ENCODE measurements around the gene IL4R.

The IL4R gene

DNA sequence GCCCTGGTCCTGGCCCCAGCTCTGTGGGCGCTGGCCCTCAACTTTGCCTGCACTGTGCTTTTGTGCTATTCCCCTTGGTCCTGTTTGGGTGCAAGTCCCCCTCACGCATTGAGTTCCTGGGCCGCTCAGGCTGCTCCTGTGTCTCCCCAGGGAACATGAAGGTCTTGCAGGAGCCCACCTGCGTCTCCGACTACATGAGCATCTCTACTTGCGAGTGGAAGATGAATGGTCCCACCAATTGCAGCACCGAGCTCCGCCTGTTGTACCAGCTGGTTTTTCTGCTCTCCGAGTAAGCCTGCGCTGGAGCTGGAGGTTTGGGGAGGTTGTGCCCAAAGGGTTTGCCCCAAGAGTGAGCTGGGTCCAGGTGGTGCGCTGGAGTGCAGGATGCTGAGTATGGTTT lies 28.2 kb downstream of the IL4R start:
- Histone ChIP-seq H3F3A (ENCODE audit: insufficient read depth, low read length) (no peaks in the 10 kb centered on the region), H3K79me2 (ENCODE audit: low read length) (no peaks in the 10 kb centered on the region), H3K9ac (ENCODE audit: low read length) (no peak overlapping the region), H3K36me3 (replicated peaks; ENCODE audit: insufficient read depth, low read length) (no peaks in the 10 kb centered on the region), H2AFZ (ENCODE audit: low read length) (no peak overlapping the region), H3K9me2 (replicated peaks; ENCODE audit: insufficient read depth, low read length) (no peaks in the 10 kb centered on the region), H3K4me3 (ENCODE audit: low read length) (no peak overlapping the region), H3K4me1 (ENCODE audit: low read length) (no peaks in the 10 kb centered on the region), H3K27me3 (replicated peaks; ENCODE audit: insufficient read depth, low read length) (no peaks in the 10 kb centered on the region), H4K20me1 (ENCODE audit: insufficient read depth, low read length) (no peaks in the 10 kb centered on the region), H3K27ac (ENCODE audit: low read length) (no peak overlapping the region), H3K4me2 (ENCODE audit: low read depth, low read length) (no peak overlapping the region), H3K9me3 (replicated peaks; ENCODE audit: insufficient read depth, low read length) (no peaks in the 10 kb centered on the region)
- no peak for DNase-seq
- TF ChIP-seq, protein P1, sequence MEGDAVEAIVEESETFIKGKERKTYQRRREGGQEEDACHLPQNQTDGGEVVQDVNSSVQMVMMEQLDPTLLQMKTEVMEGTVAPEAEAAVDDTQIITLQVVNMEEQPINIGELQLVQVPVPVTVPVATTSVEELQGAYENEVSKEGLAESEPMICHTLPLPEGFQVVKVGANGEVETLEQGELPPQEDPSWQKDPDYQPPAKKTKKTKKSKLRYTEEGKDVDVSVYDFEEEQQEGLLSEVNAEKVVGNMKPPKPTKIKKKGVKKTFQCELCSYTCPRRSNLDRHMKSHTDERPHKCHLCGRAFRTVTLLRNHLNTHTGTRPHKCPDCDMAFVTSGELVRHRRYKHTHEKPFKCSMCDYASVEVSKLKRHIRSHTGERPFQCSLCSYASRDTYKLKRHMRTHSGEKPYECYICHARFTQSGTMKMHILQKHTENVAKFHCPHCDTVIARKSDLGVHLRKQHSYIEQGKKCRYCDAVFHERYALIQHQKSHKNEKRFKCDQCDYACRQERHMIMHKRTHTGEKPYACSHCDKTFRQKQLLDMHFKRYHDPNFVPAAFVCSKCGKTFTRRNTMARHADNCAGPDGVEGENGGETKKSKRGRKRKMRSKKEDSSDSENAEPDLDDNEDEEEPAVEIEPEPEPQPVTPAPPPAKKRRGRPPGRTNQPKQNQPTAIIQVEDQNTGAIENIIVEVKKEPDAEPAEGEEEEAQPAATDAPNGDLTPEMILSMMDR (IDR thresholded peaks at IDR 0.05; ENCODE audit: low read length), result no peak
- TF ChIP-seq EZH2 (optimal IDR thresholded peaks at IDR 0.05; ENCODE audit: low read depth, low read length) (no peak), EZH2phosphoT487 (IDR thresholded peaks at IDR 0.05; ENCODE audit: low read length) (no peak)

DNA sequence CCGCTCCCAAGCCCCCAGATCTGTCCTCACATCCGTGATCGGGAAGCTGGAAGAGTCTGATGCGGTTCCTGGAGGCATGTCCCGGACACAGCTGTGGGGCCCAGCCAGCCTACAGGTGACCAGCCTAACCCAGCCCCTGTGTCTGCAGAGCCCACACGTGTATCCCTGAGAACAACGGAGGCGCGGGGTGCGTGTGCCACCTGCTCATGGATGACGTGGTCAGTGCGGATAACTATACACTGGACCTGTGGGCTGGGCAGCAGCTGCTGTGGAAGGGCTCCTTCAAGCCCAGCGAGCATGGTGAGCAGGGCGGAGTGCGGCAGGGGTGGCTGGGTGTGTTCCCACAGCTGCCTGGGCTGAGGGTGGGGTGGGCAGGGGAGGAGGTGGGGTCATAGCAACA lies 30.9 kb downstream of the IL4R start:
- Histone ChIP-seq H3F3A (ENCODE audit: insufficient read depth, low read length) (no peaks in the 10 kb centered on the region), H3K4me1 (ENCODE audit: low read length) (no peaks in the 10 kb centered on the region), H3K9ac (ENCODE audit: low read length) (no peak overlapping the region), H4K20me1 (ENCODE audit: insufficient read depth, low read length) (no peaks in the 10 kb centered on the region), H3K9me3 (replicated peaks; ENCODE audit: insufficient read depth, low read length) (no peaks in the 10 kb centered on the region), H3K9me2 (replicated peaks; ENCODE audit: insufficient read depth, low read length) (no peaks in the 10 kb centered on the region), H3K27ac (ENCODE audit: low read length) (no peak overlapping the region), H2AFZ (ENCODE audit: low read length) (no peak overlapping the region), H3K27me3 (replicated peaks; ENCODE audit: insufficient read depth, low read length) (no peaks in the 10 kb centered on the region), H3K36me3 (replicated peaks; ENCODE audit: insufficient read depth, low read length) (no peaks in the 10 kb centered on the region), H3K4me3 (ENCODE audit: low read length) (no peak overlapping the region), H3K4me2 (ENCODE audit: low read depth, low read length) (no peak overlapping the region), H3K79me2 (ENCODE audit: low read length) (no peaks in the 10 kb centered on the region)
- TF ChIP-seq, protein P1 (IDR thresholded peaks at IDR 0.05; ENCODE audit: low read length), result no peak
- TF ChIP-seq EZH2 (optimal IDR thresholded peaks at IDR 0.05; ENCODE audit: low read depth, low read length) (no peak), EZH2phosphoT487 (IDR thresholded peaks at IDR 0.05; ENCODE audit: low read length) (no peak)
- no peak for DNase-seq

DNA sequence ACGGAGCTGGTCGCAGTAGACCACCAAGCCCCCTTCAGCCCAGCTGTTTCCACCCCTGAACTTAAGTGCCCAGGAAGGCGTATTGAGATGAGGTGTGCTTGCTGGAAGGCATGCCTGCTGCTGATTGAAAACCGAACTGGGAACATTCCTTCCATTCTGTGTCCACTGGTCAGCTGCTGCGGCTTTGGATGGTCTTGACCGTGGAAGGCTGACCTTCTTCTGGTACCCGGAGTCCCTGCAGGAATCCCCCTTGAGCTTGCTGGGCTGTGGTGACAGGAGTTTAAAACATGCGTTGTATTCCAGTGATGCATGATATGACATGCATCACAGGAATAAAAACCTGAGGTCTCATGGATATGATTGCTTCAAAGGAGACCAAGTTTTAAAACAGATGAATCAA lies 31.4 kb downstream of the IL4R start:
- Histone ChIP-seq H2AFZ (ENCODE audit: low read length) (no peak overlapping the region), H3K4me2 (ENCODE audit: low read depth, low read length) (no peak overlapping the region), H3K9ac (ENCODE audit: low read length) (no peak overlapping the region), H3K27ac (ENCODE audit: low read length) (no peak overlapping the region), H3K9me2 (replicated peaks; ENCODE audit: insufficient read depth, low read length) (no peaks in the 10 kb centered on the region), H3K4me1 (ENCODE audit: low read length) (no peaks in the 10 kb centered on the region), H4K20me1 (ENCODE audit: insufficient read depth, low read length) (no peaks in the 10 kb centered on the region), H3K27me3 (replicated peaks; ENCODE audit: insufficient read depth, low read length) (no peaks in the 10 kb centered on the region), H3K4me3 (ENCODE audit: low read length) (no peak overlapping the region), H3K79me2 (ENCODE audit: low read length) (no peaks in the 10 kb centered on the region), H3K36me3 (replicated peaks; ENCODE audit: insufficient read depth, low read length) (no peaks in the 10 kb centered on the region), H3F3A (ENCODE audit: insufficient read depth, low read length) (no peaks in the 10 kb centered on the region), H3K9me3 (replicated peaks; ENCODE audit: insufficient read depth, low read length) (no peaks in the 10 kb centered on the region)
- TF ChIP-seq, protein P1 (IDR thresholded peaks at IDR 0.05; ENCODE audit: low read length), result no peak
- TF ChIP-seq EZH2 (optimal IDR thresholded peaks at IDR 0.05; ENCODE audit: low read depth, low read length), result no peak
- no peak for TF ChIP-seq EZH2phosphoT487 (IDR thresholded peaks at IDR 0.05; ENCODE audit: low read length)
- no peak for DNase-seq
